BE2C (cell line): ENCODE results near the gene ARL14EPL.

ENCODE experiments used
- DNase-seq: peaks from one replicate; pipeline ENCODE4 v3.0.0-alpha.2; 2020
- H3K27me3 ChIP-seq: fragments of 250-450 bp; sonication (Bioruptor Pico); 2 replicates; pipeline ENCODE4 v1.5.1; 2020; ENCODE audit warnings: mild to moderate bottlenecking
- H3K36me3 ChIP-seq: fragments of 250-450 bp; sonication (Bioruptor Pico); 2 replicates; pipeline ENCODE4 v1.5.1; 2020; ENCODE audit warnings: mild to moderate bottlenecking
- H3K4me1 ChIP-seq: fragments of 250-450 bp; sonication (Bioruptor Pico); 2 replicates; pipeline ENCODE4 v1.5.1; 2020
- H3K4me3 ChIP-seq: 2 replicates; pipeline ENCODE4 v1.5.1; 2011; ENCODE audit warnings: low read depth, low read length
- H3K9me3 ChIP-seq: fragments of 250-450 bp; sonication (Bioruptor Pico); 2 replicates; pipeline ENCODE4 v1.5.1; 2020
- CTCF ChIP-seq: IDR thresholded peaks from 2 replicates; pipeline ENCODE4 v1.5.1; 2012; ENCODE audit warnings: mild to moderate bottlenecking, low read depth, low read length

The ARL14EPL gene

GRCh38 chr5:116038817-116039216 lies 6.5 kb downstream of the ARL14EPL start:
- DNase-seq = no peak
- Histone ChIP-seq H3K9me3 (no peaks in the 10 kb centered on the region), H3K36me3 (no peaks in the 10 kb centered on the region), H3K4me3 (no peak overlapping the region), H3K27me3 (peaks cover 20% of the 10 kb centered on the region; the same call in 1 of the 2 replicates), H3K4me1 (no peaks in the 10 kb centered on the region)
- TF ChIP-seq CTCF = no peak

GRCh38 chr5:116042375-116042774 lies 10.1 kb downstream of the ARL14EPL start:
- Histone ChIP-seq H3K9me3 (no peaks in the 10 kb centered on the region), H3K36me3 (no peaks in the 10 kb centered on the region), H3K4me3 (no peak overlapping the region), H3K27me3 (peaks cover 12% of the 10 kb centered on the region; the same call in 1 of the 2 replicates), H3K4me1 (no peaks in the 10 kb centered on the region)
- no peak for DNase-seq
- no peak for TF ChIP-seq CTCF

GRCh38 chr5:116044073-116044472 lies 11.8 kb downstream of the ARL14EPL start:
- H3K27me3 ChIP-seq = peaks cover 14% of the 10 kb centered on the region; the same call in 1 of the 2 replicates
- no peaks in the 10 kb centered on the region for H3K36me3 ChIP-seq
- H3K4me3 ChIP-seq = no peak overlapping the region
- TF ChIP-seq CTCF = no peak
- no peak for DNase-seq
- no peaks in the 10 kb centered on the region for H3K9me3 ChIP-seq
- H3K4me1 ChIP-seq = no peaks in the 10 kb centered on the region

- Histone ChIP-seq H3K27me3 (peaks cover 10% of the 10 kb centered on the region; the same call in 1 of the 2 replicates), H3K4me3 (no peak overlapping the region), H3K9me3 (no peaks in the 10 kb centered on the region), H3K36me3 (no peaks in the 10 kb centered on the region), H3K4me1 (no peaks in the 10 kb centered on the region)
- no peak for TF ChIP-seq CTCF
- no peak for DNase-seq
Observed at GRCh38 chr5:116045821-116046220, 13.5 kb downstream of the ARL14EPL start.

GRCh38 chr5:116046261-116046660 lies 14.0 kb downstream of the ARL14EPL start:
- no peak for TF ChIP-seq CTCF
- DNase-seq = no peak
- Histone ChIP-seq H3K36me3 (no peaks in the 10 kb centered on the region), H3K9me3 (no peaks in the 10 kb centered on the region), H3K4me3 (no peak overlapping the region), H3K4me1 (no peaks in the 10 kb centered on the region), H3K27me3 (peaks cover 10% of the 10 kb centered on the region; the same call in 1 of the 2 replicates)

- TF ChIP-seq CTCF = no peak
- DNase-seq = no peak
- peaks cover 10% of the 10 kb centered on the region; the same call in 1 of the 2 replicates for H3K27me3 ChIP-seq
- no peaks in the 10 kb centered on the region for H3K9me3 ChIP-seq
- no peak overlapping the region for H3K4me3 ChIP-seq
- no peaks in the 10 kb centered on the region for H3K4me1 ChIP-seq
- H3K36me3 ChIP-seq = no peaks in the 10 kb centered on the region
Observed at GRCh38 chr5:116046823-116047222, 14.6 kb downstream of the ARL14EPL start.
